NCI-H2029 (cell line): ENCODE measurements around the gene MRPL37.

Experiments used
- DNase-seq: peaks from one replicate; lab custom pipeline; 2025; lab: John Stamatoyannopoulos, UW

MRPL37 gene

GRCh38 chr1:54265126-54265525 lies 65.2 kb downstream of the MRPL37 start:
- DNase-seq: no peak

GRCh38 chr1:54265659-54266058 lies 65.7 kb downstream of the MRPL37 start:
- DNase-seq: no peak

DNA sequence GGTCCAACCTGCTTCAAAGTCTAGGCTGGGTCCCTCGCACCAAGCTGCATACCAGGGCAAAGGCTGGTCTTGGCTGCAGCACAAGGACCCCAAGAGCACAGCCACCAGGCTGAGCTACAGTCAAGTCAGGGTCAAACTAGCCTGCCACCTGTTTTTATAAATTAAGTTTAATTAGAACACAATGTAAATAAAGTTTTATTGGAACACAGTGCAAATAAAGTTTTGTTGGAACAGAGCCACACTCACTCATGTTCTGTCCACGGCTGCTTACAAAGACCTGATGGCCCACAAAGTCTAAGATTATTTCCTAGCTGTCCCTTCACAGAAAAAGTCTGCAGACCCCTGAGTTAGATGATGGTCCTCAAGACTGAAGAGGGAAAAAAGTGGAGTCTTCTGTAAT lies 66.2 kb downstream of the MRPL37 start:
- DNase-seq: no peak

DNA sequence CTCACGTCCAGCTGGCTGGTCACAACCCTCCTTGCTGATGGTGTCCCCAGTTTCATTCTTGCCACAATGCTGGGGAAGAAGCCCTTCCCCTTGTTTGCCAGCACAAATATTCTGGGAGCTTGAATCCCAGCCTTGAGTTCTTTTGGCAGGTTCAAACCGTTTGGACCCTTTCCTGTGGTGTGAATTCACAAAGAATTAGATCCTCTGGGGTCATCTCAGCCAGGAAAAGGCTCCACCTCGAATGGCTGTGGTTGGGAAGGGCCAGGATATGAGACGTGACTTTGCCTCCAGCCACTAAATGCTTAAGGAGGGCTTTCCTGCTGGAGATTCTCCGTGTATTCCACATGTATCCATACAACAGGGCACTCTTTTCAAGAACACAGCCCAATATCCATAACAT lies 66.9 kb downstream of the MRPL37 start:
- no peak for DNase-seq
